B cell (primary cell): ENCODE data around the gene PSME2. TPM values are rescaled to one million over a fixed set of nuclear protein-coding genes. Genes with fewer than 3 reads are reported as not detected.

Experiments used
- ATAC-seq: fragments of 200-7000 bp; cut with Tn5 transposase; one replicate; pipeline ENCODE4 v1.10.0; 2021; ENCODE audit warnings: low read depth, mild to moderate bottlenecking, moderate number of reproducible peaks, moderate library complexity
- CTCF ChIA-PET: fragments of 350-600 bp; sonication (Branson Sonifier 250); formaldehyde crosslinking; loops from one replicate; lab custom pipeline; 2021; ENCODE audit warnings: antibody characterized with exemption, inconsistent platforms; lab: Charles Lee
- POLR2A ChIA-PET: fragments of 350-600 bp; sonication (Branson Sonifier 250); formaldehyde crosslinking; loops from one replicate; lab custom pipeline; 2021; ENCODE audit warnings: antibody characterized with exemption; lab: Charles Lee
- DNase-seq: peaks from one replicate; pipeline ENCODE4 v3.0.0; 2013
- H2AFZ ChIP-seq: 2 replicates; pipeline ENCODE4 v1.6.1; 2012; ENCODE audit warnings: mild to moderate bottlenecking, low read depth, low read length; ENCODE audit not compliant: insufficient read depth, poor library complexity, severe bottlenecking
- H3K27ac ChIP-seq, 2 donors: 1 replicate in 1 of 2; 2 replicates in 1 of 2; pipeline ENCODE4 v1.5.1; 2012 to 2013; ENCODE audit warnings: low read length in 2 of 2, mild to moderate bottlenecking in 2 of 2, moderate library complexity in 1 of 2
- H3K27me3 ChIP-seq, 4 experiments: fragments of 200-600 bp in 1 of 4; sonication (generic) in 1 of 4; replicated peaks in 1 of 4; 1 replicate in 2 of 4; 2 replicates in 2 of 4; pipeline versions ENCODE4 v1.6.1 to v1.7.0; 2013 to 2016; ENCODE audit warnings: low read length in 3 of 4, mild to moderate bottlenecking in 2 of 4, mixed read lengths in 1 of 4, moderate library complexity in 1 of 4; ENCODE audit not compliant: insufficient read depth in 4 of 4, control insufficient read depth in 3 of 4; ENCODE audit errors: control extremely low read depth in 1 of 4
- H3K36me3 ChIP-seq, 2 experiments: replicated peaks in 1 of 2; 1 replicate in 1 of 2; 2 replicates in 1 of 2; pipeline versions ENCODE4 v1.6.1 to v1.7.1; 2013; ENCODE audit warnings: low read length in 1 of 2; ENCODE audit not compliant: insufficient read depth in 2 of 2, control insufficient read depth in 1 of 2; ENCODE audit errors: control extremely low read depth in 1 of 2, extremely low read depth in 1 of 2
- H3K4me1 ChIP-seq, 2 donors: fragments of 200-600 bp in 1 of 2; sonication (generic) in 1 of 2; 1 replicate in 1 of 2; 2 replicates in 1 of 2; pipeline versions ENCODE4 v1.5.1 to v1.6.1; 2013 to 2017; ENCODE audit warnings: low read length in 2 of 2; ENCODE audit not compliant: control insufficient read depth in 2 of 2, insufficient read depth in 2 of 2
- H3K4me2 ChIP-seq: replicated peaks from 2 replicates; pipeline ENCODE3; 2012; ENCODE audit warnings: mild to moderate bottlenecking, low read depth, low read length; ENCODE audit not compliant: poor library complexity, severe bottlenecking
- H3K4me3 ChIP-seq, 5 experiments: fragments of 200-600 bp in 1 of 5; sonication (generic) in 1 of 5; 1 replicate in 3 of 5; 2 replicates in 2 of 5; pipeline versions ENCODE4 v1.5.1 to v1.7.0; 2011 to 2016; ENCODE audit warnings: low read length in 4 of 5, mild to moderate bottlenecking in 4 of 5, low read depth in 2 of 5, control low read depth in 1 of 5, moderate library complexity in 1 of 5; ENCODE audit not compliant: insufficient read depth in 1 of 5; ENCODE audit errors: control extremely low read depth in 1 of 5, extremely low read depth in 1 of 5
- H3K79me2 ChIP-seq: fragments of 200-600 bp; sonication (generic); one replicate; pipeline ENCODE4 v1.6.0; 2016; ENCODE audit warnings: low read length; ENCODE audit not compliant: control insufficient read depth, insufficient read depth
- H3K9ac ChIP-seq: fragments of 200-600 bp; sonication (generic); 2 replicates; pipeline ENCODE4 v1.6.1; 2017; ENCODE audit warnings: mild to moderate bottlenecking, low read length, moderate library complexity
- H3K9me3 ChIP-seq, 3 donors: one replicate each; pipeline versions ENCODE4 v1.6.1 to v1.7.1; 2013; ENCODE audit warnings: low read length in 2 of 3; ENCODE audit not compliant: control insufficient read depth in 2 of 3, insufficient read depth in 1 of 3; ENCODE audit errors: control extremely low read depth in 1 of 3
- H4K20me1 ChIP-seq: 2 replicates; pipeline ENCODE4 v1.6.0; 2012; ENCODE audit warnings: mild to moderate bottlenecking, low read length; ENCODE audit not compliant: insufficient read depth, control insufficient read depth, poor library complexity, severe bottlenecking
- H3K27ac Mint-ChIP-seq: one replicate; pipeline ENCODE4 v1.8.0; 2021; ENCODE audit warnings: mixed read lengths
- H3K27me3 Mint-ChIP-seq: one replicate; pipeline ENCODE4 v1.8.0; 2021; ENCODE audit warnings: mixed read lengths
- H3K4me1 Mint-ChIP-seq: one replicate; pipeline ENCODE4 v1.8.0; 2021; ENCODE audit warnings: mixed read lengths
- H3K4me3 Mint-ChIP-seq: one replicate; pipeline ENCODE4 v1.8.0; 2021; ENCODE audit warnings: mixed read lengths
- H3K9me3 Mint-ChIP-seq: one replicate; pipeline ENCODE4 v1.8.0; 2022; ENCODE audit warnings: mixed read lengths; ENCODE audit not compliant: insufficient read depth
- CTCF ChIP-seq: fragments of 200-600 bp; IDR thresholded peaks from one replicate; pipeline ENCODE4 v1.8.0; 2022; ENCODE audit warnings: antibody characterized with exemption, mild to moderate bottlenecking
- EZH2 ChIP-seq: IDR thresholded peaks from 2 replicates; pipeline ENCODE4 v1.6.1; 2012; ENCODE audit warnings: borderline replicate concordance, low read depth, mild to moderate bottlenecking, moderate library complexity, low read length; ENCODE audit not compliant: insufficient read depth, poor library complexity, severe bottlenecking
- WGBS: methylation state at CpG from one replicate; pipeline ENCODE4 v1.1.5; 2013; ENCODE audit warnings: missing lambda C conversion rate; ENCODE audit not compliant: insufficient coverage; 5-methylcytosine and 5-hydroxymethylcytosine counted together
- intact Hi-C: fragments of 100-400 bp; cut with micrococcal nuclease; formaldehyde crosslinking; loops from one replicate; pipeline ENCODE4 v1.10.0; 2022
- polyA plus RNA-seq: library from polyadenylated mRNA; depleted of rRNA; stranded (reverse); fragments of >200 nt; gene quantifications from 2 replicates; pipeline ENCODE4 v1.2.3, GENCODE V29; 2012
- total RNA-seq, 2 donors: library from RNA; stranded (reverse); fragments of 120-200 nt in 1 of 2; gene quantifications; 1 replicate in 1 of 2; 2 replicates in 1 of 2; pipeline versions ENCODE4 v1.2.3 to v1.2.4, GENCODE V29; 2013 to 2022

Gene PSME2
- total and polyA plus RNA-seq, 2 donors (not counting 1 experiment from before 2014, with no cell fraction given), result 126 to 141 TPM

DNA sequence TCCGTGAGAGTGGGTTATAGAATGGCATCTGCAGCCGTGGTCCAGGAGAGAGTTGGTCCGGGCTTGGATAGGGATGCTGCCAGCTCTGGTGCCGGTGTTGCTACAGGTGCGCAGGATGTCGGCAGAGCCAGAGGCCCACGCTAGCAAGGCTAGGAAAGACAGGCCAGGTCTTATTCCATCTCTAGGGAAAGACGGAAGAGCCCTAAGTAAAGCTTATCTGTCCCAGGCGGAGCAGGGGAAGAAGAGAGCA is 10.9 kb downstream of the PSME2 start:
- Histone ChIP-seq H3K9ac (peak overlapping the region; percentile 97), H3K36me3 (peaks cover 0 to 27% of the 10 kb centered on the region in 2 experiments), H3K9me3 (no peaks in the 10 kb centered on the region), H2AFZ (peak overlapping the region; percentile 96), H3K4me2 (peak overlapping the region; percentile 90), H3K79me2 (peaks cover 46% of the 10 kb centered on the region), H4K20me1 (peaks cover 11% of the 10 kb centered on the region), H3K27ac (peak overlapping the region; percentile 37 to 97), H3K4me1 (peaks cover 29 to 39% of the 10 kb centered on the region in 2 donors), H3K4me3 (peak overlapping the region in 4 of 5 experiments; percentile 65 to 96 (median 80)), H3K27me3 (no peaks in the 10 kb centered on the region)
- H3K4me1 Mint-ChIP-seq, result peaks cover 52% of the 10 kb centered on the region
- ATAC-seq, result no peak
- peak overlapping the region; percentile 94 for H3K27ac Mint-ChIP-seq
- intact Hi-C loops, result no loop called here
- H3K9me3 Mint-ChIP-seq, result no peaks in the 10 kb centered on the region
- CTCF ChIA-PET, result interaction anchor here (1.0 to 4.6 kb wide), 10 partner anchors 8 to 198 kb away, joined by 3 to 43 read pairs (median 6); partner anchors contain the start of genes DCAF11, IRF9, MDP1 and NRL
- 5% methylated on average over 9 of the region's 9 CpGs for WGBS
- peak overlapping the region; percentile 91 for H3K4me3 Mint-ChIP-seq
- DNase-seq, result no peak
- H3K27me3 Mint-ChIP-seq, result no peaks in the 10 kb centered on the region
- POLR2A ChIA-PET, result interaction anchor here (0.5 to 3.3 kb wide), 17 partner anchors 11 to 295 kb away, joined by 3 to 49 read pairs (median 4); partner anchors contain the start of genes CHMP4A, DCAF11, IPO4 and IRF9
- TF ChIP-seq EZH2 (no peak), CTCF (no peak)

- peaks cover 28 to 29% of the 10 kb centered on the region in 2 donors for H3K4me1 ChIP-seq
- H3K9me3 Mint-ChIP-seq, result no peaks in the 10 kb centered on the region
- no peak for ATAC-seq
Observed at GRCh38 chr14:24133735-24134134, 12.7 kb downstream of the PSME2 start.

More at GRCh38 chr14:24133735-24134134, 12.7 kb downstream of the PSME2 start:
- no peak for TF ChIP-seq CTCF
- Histone ChIP-seq H4K20me1 (peaks cover 11% of the 10 kb centered on the region), H3K36me3 (peaks cover 0 to 17% of the 10 kb centered on the region in 2 experiments), H3K79me2 (peaks cover 35% of the 10 kb centered on the region), H3K9ac (no peak overlapping the region), H3K27me3 (no peaks in the 10 kb centered on the region), H3K4me2 (no peak overlapping the region), H3K27ac (no peak overlapping the region), H3K4me3 (no peak overlapping the region), H3K9me3 (no peaks in the 10 kb centered on the region), H2AFZ (no peak overlapping the region)
- H3K27ac Mint-ChIP-seq, result no peak overlapping the region
- ChIA-PET CTCF (interaction anchor here (0.7 to 3.0 kb wide), 5 partner anchors 17 to 28 kb away, joined by 3 to 12 read pairs (median 6); partner anchors contain the start of genes IRF9 and NRL), POLR2A (interaction anchor here (1.3 kb wide), 2 partner anchors 18 to 20 kb away, joined by 3 to 10 read pairs; no protein-coding TSS in a partner anchor)
- H3K27me3 Mint-ChIP-seq, result no peaks in the 10 kb centered on the region
- no peak for DNase-seq
- no CpG with 5 or more reads among the region's 1 CpG for WGBS
- peaks cover 37% of the 10 kb centered on the region for H3K4me1 Mint-ChIP-seq
- no peak overlapping the region for H3K4me3 Mint-ChIP-seq
- intact Hi-C loops, result no loop called here
